Measurements from ENCODE around the gene MSI2. TPM values are rescaled to one million over a fixed set of nuclear protein-coding genes. Genes with fewer than 3 reads are reported as not detected.

The MSI2 gene
- total RNA-seq, 4 donors from 2014 or later: 27.3 to 50.4 (median 36.8) TPM

DNA sequence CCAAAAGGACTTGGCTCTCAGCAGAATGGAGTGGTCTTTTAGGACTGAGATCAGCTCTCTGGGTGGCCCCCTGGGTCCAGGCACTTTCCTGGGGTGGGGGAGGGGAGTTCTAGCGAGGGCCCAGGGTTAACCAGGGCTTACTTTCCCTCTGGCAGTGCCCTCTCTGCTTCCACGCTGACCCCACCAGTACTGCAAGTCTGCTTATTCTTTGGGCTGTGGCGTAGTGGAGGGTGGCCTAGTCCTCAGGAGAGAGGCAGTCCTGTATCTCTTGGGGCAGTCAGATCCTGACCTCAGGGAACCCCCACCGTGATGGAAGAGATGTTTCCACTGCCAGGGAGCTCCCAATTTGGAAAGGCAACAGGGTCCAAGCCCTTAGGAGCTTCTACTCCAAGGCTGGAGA is 409.4 kb downstream of the MSI2 start:
- H3K27ac ChIP-seq: peak overlapping the region in 3 of 4 donors; percentile 50 to 90 (median 89)
- WGBS, 2 donors (ENCODE audit: low coverage in 1 of 2): 40 to 92% methylated on average over 1 to 2 of the region's 4 CpGs

DNA sequence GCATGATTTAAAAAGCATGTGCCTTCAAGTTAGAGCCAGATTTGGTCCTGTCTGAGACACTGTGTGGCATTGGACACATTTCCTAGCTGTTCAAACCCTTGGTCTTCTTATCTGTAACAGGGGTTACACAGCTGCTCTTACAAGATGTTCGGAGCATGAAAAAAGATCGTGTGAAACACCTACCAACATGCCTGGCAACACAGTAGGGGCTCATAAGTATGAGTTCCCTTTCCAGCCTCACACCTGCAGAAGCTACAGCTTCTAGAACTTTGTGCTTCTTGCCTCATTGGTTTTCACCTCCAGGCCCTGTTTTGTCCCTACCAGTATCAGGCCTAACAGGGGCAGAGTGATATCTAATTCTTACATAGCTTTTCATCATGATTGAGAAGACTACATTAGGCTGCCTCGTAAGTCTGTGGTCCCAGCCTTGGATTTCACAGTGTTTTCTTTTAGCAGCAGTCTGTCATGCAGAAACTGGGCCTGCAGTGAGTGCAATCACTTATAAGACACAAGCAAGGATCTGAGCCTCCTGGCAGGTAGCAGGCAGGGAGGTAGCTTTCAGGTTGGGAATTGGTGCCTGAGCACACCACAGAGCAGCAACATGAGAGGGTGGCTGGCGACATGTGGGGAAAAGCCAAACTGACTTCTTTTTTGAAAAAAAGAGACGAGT is 410.0 kb downstream of the MSI2 start:
- no peaks in the 10 kb centered on the region for H3K36me3 ChIP-seq
- peak overlapping the region in 3 of 4 donors; percentile 73 to 90 (median 89) for H3K27ac ChIP-seq
- H3K9me3 ChIP-seq: no peaks in the 10 kb centered on the region
- no peaks in the 10 kb centered on the region for H3K27me3 ChIP-seq
- H3K4me3 ChIP-seq: no peak overlapping the region
- TF ChIP-seq EP300 (IDR thresholded peaks at IDR 0.05): no peak
- TF ChIP-seq POLR2A (IDR thresholded peaks at IDR 0.05): no peak
- TF ChIP-seq POLR2AphosphoS5 (IDR thresholded peaks at IDR 0.05): no peak
- TF ChIP-seq, protein P1, sequence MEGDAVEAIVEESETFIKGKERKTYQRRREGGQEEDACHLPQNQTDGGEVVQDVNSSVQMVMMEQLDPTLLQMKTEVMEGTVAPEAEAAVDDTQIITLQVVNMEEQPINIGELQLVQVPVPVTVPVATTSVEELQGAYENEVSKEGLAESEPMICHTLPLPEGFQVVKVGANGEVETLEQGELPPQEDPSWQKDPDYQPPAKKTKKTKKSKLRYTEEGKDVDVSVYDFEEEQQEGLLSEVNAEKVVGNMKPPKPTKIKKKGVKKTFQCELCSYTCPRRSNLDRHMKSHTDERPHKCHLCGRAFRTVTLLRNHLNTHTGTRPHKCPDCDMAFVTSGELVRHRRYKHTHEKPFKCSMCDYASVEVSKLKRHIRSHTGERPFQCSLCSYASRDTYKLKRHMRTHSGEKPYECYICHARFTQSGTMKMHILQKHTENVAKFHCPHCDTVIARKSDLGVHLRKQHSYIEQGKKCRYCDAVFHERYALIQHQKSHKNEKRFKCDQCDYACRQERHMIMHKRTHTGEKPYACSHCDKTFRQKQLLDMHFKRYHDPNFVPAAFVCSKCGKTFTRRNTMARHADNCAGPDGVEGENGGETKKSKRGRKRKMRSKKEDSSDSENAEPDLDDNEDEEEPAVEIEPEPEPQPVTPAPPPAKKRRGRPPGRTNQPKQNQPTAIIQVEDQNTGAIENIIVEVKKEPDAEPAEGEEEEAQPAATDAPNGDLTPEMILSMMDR (IDR thresholded peaks at IDR 0.05): no peak
- ATAC-seq: no peak
- peaks cover 0 to 68% (median 12%) of the 10 kb centered on the region in 3 donors for H3K4me1 ChIP-seq
- WGBS, 2 donors (ENCODE audit: low coverage in 1 of 2): 74 to 89% methylated on average over 2 to 4 of the region's 5 CpGs

More for the DNA sequence above, 409.4 kb downstream of the MSI2 start:
- Histone ChIP-seq H3K4me3 (no peak overlapping the region), H3K4me1 (peaks cover 0 to 66% (median 12%) of the 10 kb centered on the region in 3 donors), H3K36me3 (no peaks in the 10 kb centered on the region), H3K27me3 (no peaks in the 10 kb centered on the region), H3K9me3 (no peaks in the 10 kb centered on the region)
- ATAC-seq: no peak
- TF ChIP-seq, protein P1 (IDR thresholded peaks at IDR 0.05): no peak
- TF ChIP-seq POLR2AphosphoS5 (IDR thresholded peaks at IDR 0.05) (no peak), EP300 (IDR thresholded peaks at IDR 0.05) (no peak), POLR2A (IDR thresholded peaks at IDR 0.05) (no peak)

DNA sequence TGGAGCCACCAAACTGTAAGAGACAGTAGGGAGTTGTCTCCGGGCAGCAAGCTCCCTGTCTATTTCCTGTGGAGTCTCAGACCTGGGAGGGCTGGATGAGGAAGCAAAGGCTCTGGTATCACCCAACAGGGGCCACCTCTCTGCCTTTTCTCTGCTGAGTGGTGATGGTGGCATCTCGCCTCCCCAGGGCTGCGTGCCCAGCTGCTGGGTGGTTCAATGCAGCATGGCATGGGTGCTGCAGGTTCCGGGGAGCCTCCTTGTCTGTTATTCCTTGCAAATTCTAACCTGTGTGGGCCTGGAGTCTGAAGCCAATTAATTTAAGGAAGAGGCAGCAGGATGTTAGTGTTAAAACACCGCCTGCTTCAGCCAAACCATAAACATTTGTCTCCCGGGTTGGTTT is 410.6 kb downstream of the MSI2 start:
- no peak for TF ChIP-seq EP300 (IDR thresholded peaks at IDR 0.05)
- no peak for TF ChIP-seq POLR2AphosphoS5 (IDR thresholded peaks at IDR 0.05)
- no peak for TF ChIP-seq POLR2A (IDR thresholded peaks at IDR 0.05)
- TF ChIP-seq, protein P1 (IDR thresholded peaks at IDR 0.05): no peak
- Histone ChIP-seq H3K4me3 (no peak overlapping the region), H3K9me3 (no peaks in the 10 kb centered on the region), H3K4me1 (peaks cover 0 to 68% (median 12%) of the 10 kb centered on the region in 3 donors), H3K27ac (peak overlapping the region in 3 of 4 donors; percentile 73 to 90 (median 89)), H3K27me3 (no peaks in the 10 kb centered on the region), H3K36me3 (no peaks in the 10 kb centered on the region)
- 38 to 63% methylated on average over 2 to 3 of the region's 6 CpGs for WGBS, 2 donors (ENCODE audit: low coverage in 1 of 2)
- ATAC-seq: no peak

DNA sequence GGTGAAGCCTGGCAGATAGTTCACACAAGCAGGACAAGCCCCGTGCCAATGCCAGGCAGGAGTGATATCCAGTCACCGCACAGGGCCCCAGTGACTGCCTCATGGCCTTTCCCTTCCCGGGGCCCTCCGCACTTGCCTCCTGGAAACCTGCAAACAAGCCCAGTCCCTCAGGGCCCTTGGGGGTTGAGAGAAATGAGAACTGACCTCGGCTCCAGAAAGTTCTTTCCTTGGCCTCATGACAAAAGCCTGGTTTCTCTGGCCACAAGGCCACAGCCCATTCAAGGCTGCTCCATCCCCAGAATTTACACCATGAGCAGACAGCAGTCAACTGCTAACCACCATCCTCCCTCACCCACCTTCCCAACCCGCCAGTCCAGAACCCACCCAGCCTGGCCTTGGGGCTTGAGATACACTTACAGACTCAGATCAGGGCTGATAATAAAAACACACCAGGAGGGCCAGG is 411.2 kb downstream of the MSI2 start:
- TF ChIP-seq POLR2AphosphoS5 (IDR thresholded peaks at IDR 0.05): no peak
- TF ChIP-seq, protein P1 (IDR thresholded peaks at IDR 0.05): no peak
- no peak for TF ChIP-seq EP300 (IDR thresholded peaks at IDR 0.05)
- TF ChIP-seq POLR2A (IDR thresholded peaks at IDR 0.05): no peak
- Histone ChIP-seq H3K27ac (peak overlapping the region in 3 of 4 donors; percentile 73 to 90 (median 89)), H3K4me3 (no peak overlapping the region), H3K9me3 (no peaks in the 10 kb centered on the region), H3K4me1 (peaks cover 0 to 68% (median 7%) of the 10 kb centered on the region in 3 donors), H3K36me3 (no peaks in the 10 kb centered on the region), H3K27me3 (no peaks in the 10 kb centered on the region)
- ATAC-seq: no peak
- WGBS, 2 donors (ENCODE audit: low coverage in 1 of 2): 74 to 80% methylated on average over 1 to 3 of the region's 6 CpGs

DNA sequence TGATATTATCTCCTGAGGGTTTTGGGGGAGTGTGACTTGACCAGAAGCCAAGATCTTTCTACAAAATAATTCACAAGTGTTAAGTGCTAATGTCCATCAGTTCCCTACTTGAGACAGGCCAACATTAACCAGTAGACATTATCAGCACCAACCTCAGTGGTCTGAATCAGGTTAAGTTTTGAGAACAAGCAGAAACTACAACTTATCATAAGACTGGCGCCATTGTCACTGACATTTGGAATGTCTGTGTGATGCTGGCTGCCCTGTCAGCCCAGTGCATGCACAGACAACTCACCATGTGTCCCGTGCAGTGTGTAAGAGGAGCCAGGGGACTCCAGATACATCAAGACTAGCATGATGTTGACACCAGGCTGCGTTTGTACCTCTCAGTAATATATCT is 412.0 kb downstream of the MSI2 start:
- no peak for ATAC-seq
- peak overlapping the region in 2 of 4 donors; percentile 12 to 89 for H3K27ac ChIP-seq
- 50 to 89% methylated on average over 1 to 2 of the region's 3 CpGs for WGBS, 2 donors (ENCODE audit: low coverage in 1 of 2)
- no peak for TF ChIP-seq EP300 (IDR thresholded peaks at IDR 0.05)
- TF ChIP-seq, protein P1 (IDR thresholded peaks at IDR 0.05): no peak
- no peak for TF ChIP-seq POLR2A (IDR thresholded peaks at IDR 0.05)
- no peak for TF ChIP-seq POLR2AphosphoS5 (IDR thresholded peaks at IDR 0.05)
- H3K36me3 ChIP-seq: no peaks in the 10 kb centered on the region
- no peaks in the 10 kb centered on the region for H3K9me3 ChIP-seq
- H3K4me3 ChIP-seq: no peak overlapping the region
- peaks cover 0 to 62% (median 4%) of the 10 kb centered on the region in 3 donors for H3K4me1 ChIP-seq
- H3K27me3 ChIP-seq: no peaks in the 10 kb centered on the region

Measured in gastroesophageal sphincter (tissue), 4 donors.